Stimulated activated naive CD8-positive, alpha-beta T cell treated with anti-CD3 and anti-CD28 coated beads, Interleukin-15, amount 100 ng/mL, for 72 hours (primary cell): ENCODE data around the gene COMT.

Experiments
- ATAC-seq: fragments of 150-1000 bp; cut with Tn5 transposase; 2 replicates; pipeline ENCODE4 v1.10.0; 2021; ENCODE audit warnings: mild to moderate bottlenecking, moderate library complexity
- DNase-seq, 2 donors: peaks; one replicate each; pipeline ENCODE4 v3.0.0; 2021 to 2022
- H3K27ac Mint-ChIP-seq, 2 donors: one replicate each; pipeline ENCODE4 v1.8.0; 2022; ENCODE audit warnings: mild to moderate bottlenecking in 2 of 2, mixed read lengths in 2 of 2, moderate library complexity in 2 of 2
- H3K27me3 Mint-ChIP-seq: one replicate; pipeline ENCODE4 v1.8.0; 2022; ENCODE audit warnings: mixed read lengths
- H3K4me1 Mint-ChIP-seq: one replicate; pipeline ENCODE4 v1.8.0; 2022; ENCODE audit warnings: mild to moderate bottlenecking, mixed read lengths
- H3K4me3 Mint-ChIP-seq, 2 donors: one replicate each; pipeline ENCODE4 v1.8.0; 2022; ENCODE audit warnings: mild to moderate bottlenecking in 2 of 2, mixed read lengths in 2 of 2, moderate library complexity in 1 of 2
- H3K9me3 Mint-ChIP-seq, 2 donors: one replicate each; pipeline ENCODE4 v1.8.0; 2022; ENCODE audit warnings: mixed read lengths in 2 of 2

The COMT gene

GRCh38 chr22:19986410-19987341 is 45.1 kb downstream of the COMT start:
- H3K27ac Mint-ChIP-seq = no peak overlapping the region
- peaks cover 13% of the 10 kb centered on the region for H3K27me3 Mint-ChIP-seq
- peak overlapping the region; percentile 58 to 75 for H3K4me3 Mint-ChIP-seq
- ATAC-seq (peak; percentile 81), DNase-seq (peak; percentile 67 to 71)
- H3K4me1 Mint-ChIP-seq = no peaks in the 10 kb centered on the region
- H3K9me3 Mint-ChIP-seq = no peaks in the 10 kb centered on the region

- Mint-ChIP-seq H3K27me3 (peaks cover 13% of the 10 kb centered on the region), H3K4me1 (no peaks in the 10 kb centered on the region), H3K27ac (no peak overlapping the region), H3K4me3 (peak overlapping the region; percentile 42 to 58), H3K9me3 (no peaks in the 10 kb centered on the region)
- no peak for ATAC-seq
- no peak for DNase-seq
Measured at GRCh38 chr22:19987394-19988306, 46.1 kb downstream of the COMT start.

GRCh38 chr22:19988331-19988808 is 46.8 kb downstream of the COMT start:
- Mint-ChIP-seq H3K27ac (no peak overlapping the region), H3K9me3 (no peaks in the 10 kb centered on the region), H3K27me3 (peaks cover 13% of the 10 kb centered on the region), H3K4me1 (no peaks in the 10 kb centered on the region), H3K4me3 (peak overlapping the region in 1 of 2 donors; percentile 58)
- DNase-seq = no peak
- ATAC-seq = no peak

GRCh38 chr22:19988965-19989724 is 47.6 kb downstream of the COMT start:
- Mint-ChIP-seq H3K27ac (no peak overlapping the region), H3K4me1 (no peaks in the 10 kb centered on the region), H3K9me3 (no peaks in the 10 kb centered on the region), H3K27me3 (peaks cover 13% of the 10 kb centered on the region), H3K4me3 (no peak overlapping the region)
- no peak for DNase-seq
- no peak for ATAC-seq

- Mint-ChIP-seq H3K27me3 (peaks cover 13% of the 10 kb centered on the region), H3K4me1 (no peaks in the 10 kb centered on the region), H3K4me3 (no peak overlapping the region), H3K27ac (no peak overlapping the region), H3K9me3 (no peaks in the 10 kb centered on the region)
- DNase-seq = no peak
- ATAC-seq = no peak
Measured at GRCh38 chr22:19989725-19990067, 48.1 kb downstream of the COMT start.

- no peak for DNase-seq
- Mint-ChIP-seq H3K27me3 (peaks cover 9% of the 10 kb centered on the region), H3K9me3 (no peaks in the 10 kb centered on the region), H3K4me3 (no peak overlapping the region), H3K4me1 (no peaks in the 10 kb centered on the region), H3K27ac (no peak overlapping the region)
- ATAC-seq = no peak
Measured at GRCh38 chr22:19990188-19990587, 48.6 kb downstream of the COMT start.

GRCh38 chr22:19990609-19991394 is 49.2 kb downstream of the COMT start:
- Mint-ChIP-seq H3K9me3 (no peaks in the 10 kb centered on the region), H3K27ac (no peak overlapping the region), H3K4me3 (no peak overlapping the region), H3K4me1 (no peaks in the 10 kb centered on the region), H3K27me3 (peaks cover 2% of the 10 kb centered on the region)
- ATAC-seq (no peak), DNase-seq (no peak)

- Mint-ChIP-seq H3K4me3 (no peak overlapping the region), H3K27me3 (no peaks in the 10 kb centered on the region), H3K4me1 (no peaks in the 10 kb centered on the region), H3K27ac (no peak overlapping the region), H3K9me3 (no peaks in the 10 kb centered on the region)
- DNase-seq = no peak
- ATAC-seq = no peak
Measured at GRCh38 chr22:19991395-19991644, 49.7 kb downstream of the COMT start.

GRCh38 chr22:19991645-19992451 is 50.3 kb downstream of the COMT start:
- DNase-seq (no peak), ATAC-seq (no peak)
- Mint-ChIP-seq H3K4me3 (no peak overlapping the region), H3K4me1 (no peaks in the 10 kb centered on the region), H3K27me3 (no peaks in the 10 kb centered on the region), H3K27ac (no peak overlapping the region), H3K9me3 (no peaks in the 10 kb centered on the region)

GRCh38 chr22:19992481-19992911 is 50.9 kb downstream of the COMT start:
- DNase-seq = no peak
- Mint-ChIP-seq H3K9me3 (no peaks in the 10 kb centered on the region), H3K27ac (no peak overlapping the region), H3K27me3 (no peaks in the 10 kb centered on the region), H3K4me1 (no peaks in the 10 kb centered on the region), H3K4me3 (no peak overlapping the region)
- ATAC-seq = no peak

- no peak overlapping the region for H3K4me3 Mint-ChIP-seq
Measured at GRCh38 chr22:19992921-19993355, 51.4 kb downstream of the COMT start.

GRCh38 chr22:19993926-19994325 is 52.4 kb downstream of the COMT start:
- Mint-ChIP-seq H3K9me3 (no peaks in the 10 kb centered on the region), H3K27me3 (no peaks in the 10 kb centered on the region), H3K27ac (no peak overlapping the region), H3K4me1 (no peaks in the 10 kb centered on the region), H3K4me3 (no peak overlapping the region)
- DNase-seq (no peak), ATAC-seq (no peak)

More at GRCh38 chr22:19992921-19993355, 51.4 kb downstream of the COMT start:
- no peaks in the 10 kb centered on the region for H3K27me3 Mint-ChIP-seq
- no peak for DNase-seq
- no peak for ATAC-seq
- no peaks in the 10 kb centered on the region for H3K9me3 Mint-ChIP-seq
- no peaks in the 10 kb centered on the region for H3K4me1 Mint-ChIP-seq
- H3K27ac Mint-ChIP-seq = no peak overlapping the region

- Mint-ChIP-seq H3K4me3 (no peak overlapping the region), H3K27me3 (no peaks in the 10 kb centered on the region), H3K9me3 (no peaks in the 10 kb centered on the region), H3K27ac (no peak overlapping the region), H3K4me1 (no peaks in the 10 kb centered on the region)
- DNase-seq (no peak), ATAC-seq (no peak)
Measured at GRCh38 chr22:19994851-19995610, 53.5 kb downstream of the COMT start.
